ENCODE measurements around the gene TFAP2A. TPM values are rescaled to one million over a fixed set of nuclear protein-coding genes. Genes with fewer than 3 reads are reported as not detected.

The TFAP2A gene
- total and polyA plus RNA-seq, 12 donors, result 0.18 to 0.84 (median 0.49) TPM; not detected in 2

GRCh38 chr6:10399451-10399850 lies 15.4 kb downstream of the TFAP2A start:
- peaks cover 48% of the 10 kb centered on the region for H3K27me3 ChIP-seq
- intact Hi-C loops (cut with DNase I), result no loop called here
- WGBS, 4 donors, result 92 to 95% (median 93%) methylated on average over 2 of the region's 2 CpGs

DNA sequence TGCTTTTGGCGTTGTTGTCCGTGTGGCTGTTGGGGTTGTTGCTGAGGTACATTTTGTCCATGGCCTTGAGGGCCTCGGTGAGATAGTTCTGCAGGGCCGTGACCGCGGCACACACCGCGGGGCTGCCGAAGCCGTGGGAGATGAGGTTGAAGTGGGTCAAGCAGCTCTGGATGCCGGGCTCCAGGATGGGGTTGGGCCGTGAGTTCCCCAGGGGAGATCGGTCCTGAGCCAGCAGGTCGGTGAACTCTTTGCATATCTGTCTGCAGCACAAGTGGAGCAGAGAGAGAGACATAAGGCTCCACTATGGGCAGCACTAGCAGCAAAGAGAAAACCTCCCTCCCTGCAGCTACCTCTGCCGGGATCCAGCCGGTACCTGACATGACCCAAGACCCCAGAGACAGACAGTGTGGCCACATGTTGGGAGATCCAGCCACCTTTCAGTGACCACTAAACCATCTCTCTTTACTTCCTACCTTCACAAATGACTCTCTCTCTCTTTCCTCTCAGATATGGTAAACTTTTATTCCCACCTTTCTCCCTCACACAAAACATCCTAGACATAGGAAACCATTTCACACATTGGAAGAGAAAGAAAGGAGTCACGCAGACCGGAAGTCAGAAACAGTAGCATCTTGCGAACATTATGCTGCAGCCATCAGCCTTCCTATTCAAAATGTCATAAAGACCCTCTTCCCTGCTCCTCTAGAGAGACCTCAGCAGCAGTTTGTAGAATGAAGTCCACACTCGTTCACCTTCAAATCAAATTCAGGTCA lies 16.2 kb downstream of the TFAP2A start:
- intact Hi-C loops (cut with DNase I), result no loop called here
- Histone ChIP-seq H3K9me3 (replicated peaks in 1 of 3) (no peaks in the 10 kb centered on the region), H3K27me3 (peaks cover 57% of the 10 kb centered on the region), H3K27ac (no peak overlapping the region), H3K4me3 (no peak overlapping the region), H3K4me1 (replicated peaks in 1 of 2) (peaks cover 3 to 7% of the 10 kb centered on the region in 2 donors), H3K36me3 (replicated peaks in 1 of 2) (no peaks in the 10 kb centered on the region)
- no peak for DNase-seq
- WGBS, 4 donors, result 32 to 56% (median 43%) methylated on average over 7 to 20 of the region's 20 CpGs
- TF ChIP-seq POLR2A (IDR thresholded peaks at IDR 0.05) (no peak), CTCF (IDR thresholded peaks at IDR 0.05) (no peak)

More at GRCh38 chr6:10399451-10399850, 15.4 kb downstream of the TFAP2A start:
- no peak for DNase-seq
- H3K36me3 ChIP-seq (replicated peaks in 1 of 2), result no peaks in the 10 kb centered on the region
- no peaks in the 10 kb centered on the region for H3K9me3 ChIP-seq (replicated peaks in 1 of 3)
- TF ChIP-seq CTCF (IDR thresholded peaks at IDR 0.05) (no peak), POLR2A (IDR thresholded peaks at IDR 0.05) (no peak)
- no peak overlapping the region for H3K27ac ChIP-seq
- H3K4me3 ChIP-seq, result no peak overlapping the region
- peaks cover 5 to 10% of the 10 kb centered on the region in 2 donors for H3K4me1 ChIP-seq (replicated peaks in 1 of 2)

- intact Hi-C loops (cut with DNase I), result no loop called here
- TF ChIP-seq CTCF (IDR thresholded peaks at IDR 0.05), result no peak
- no peak for TF ChIP-seq POLR2A (IDR thresholded peaks at IDR 0.05)
- no peak for DNase-seq
- WGBS, 4 donors, result 23 to 42% (median 33%) methylated on average over 15 to 28 of the region's 28 CpGs
- Histone ChIP-seq H3K4me1 (replicated peaks in 1 of 2) (no peaks in the 10 kb centered on the region), H3K27ac (no peak overlapping the region), H3K4me3 (no peak overlapping the region), H3K36me3 (replicated peaks in 1 of 2) (no peaks in the 10 kb centered on the region), H3K9me3 (replicated peaks in 1 of 3) (no peaks in the 10 kb centered on the region), H3K27me3 (peaks cover 64% of the 10 kb centered on the region)
These were observed 17.0 kb downstream of the TFAP2A start for GRCh38 chr6:10397756-10398445.

DNA sequence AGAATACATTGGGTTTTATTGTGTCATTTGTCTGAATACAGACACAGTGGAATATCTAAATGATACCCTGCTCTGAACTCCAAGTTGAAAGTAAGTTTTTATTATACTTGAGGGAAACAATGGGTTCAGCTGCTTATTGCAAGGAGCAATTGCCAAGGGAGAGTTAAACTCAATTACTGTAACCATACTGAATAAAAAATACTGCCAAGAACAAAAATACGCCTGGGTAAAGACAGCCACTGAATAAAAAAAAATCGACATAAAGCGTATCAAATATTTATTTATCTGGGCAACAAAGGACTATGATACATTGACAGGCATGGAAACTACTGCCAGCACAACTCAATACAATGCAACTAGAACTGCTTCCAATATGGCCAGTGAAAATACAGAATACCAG lies 18.1 kb downstream of the TFAP2A start:
- Histone ChIP-seq H3K4me1 (replicated peaks in 1 of 2) (no peaks in the 10 kb centered on the region), H3K4me3 (no peak overlapping the region), H3K27ac (no peak overlapping the region), H3K27me3 (peaks cover 75% of the 10 kb centered on the region), H3K36me3 (replicated peaks in 1 of 2) (no peaks in the 10 kb centered on the region), H3K9me3 (replicated peaks in 1 of 3) (no peaks in the 10 kb centered on the region)
- TF ChIP-seq CTCF (IDR thresholded peaks at IDR 0.05) (no peak), POLR2A (IDR thresholded peaks at IDR 0.05) (no peak)
- 43 to 56% (median 52%) methylated on average over 3 of the region's 3 CpGs for WGBS, 4 donors
- no peak for DNase-seq
- intact Hi-C loops (cut with DNase I), result no loop called here

Data from adrenal gland (tissue), 12 donors.